ENCODE results near the gene TXNL4A. TPM values are rescaled to one million over a fixed set of nuclear protein-coding genes. Genes with fewer than 3 reads are reported as not detected.

Gene TXNL4A
- total RNA-seq, 1 experiment from 2014 or later = 75.9 TPM

DNA sequence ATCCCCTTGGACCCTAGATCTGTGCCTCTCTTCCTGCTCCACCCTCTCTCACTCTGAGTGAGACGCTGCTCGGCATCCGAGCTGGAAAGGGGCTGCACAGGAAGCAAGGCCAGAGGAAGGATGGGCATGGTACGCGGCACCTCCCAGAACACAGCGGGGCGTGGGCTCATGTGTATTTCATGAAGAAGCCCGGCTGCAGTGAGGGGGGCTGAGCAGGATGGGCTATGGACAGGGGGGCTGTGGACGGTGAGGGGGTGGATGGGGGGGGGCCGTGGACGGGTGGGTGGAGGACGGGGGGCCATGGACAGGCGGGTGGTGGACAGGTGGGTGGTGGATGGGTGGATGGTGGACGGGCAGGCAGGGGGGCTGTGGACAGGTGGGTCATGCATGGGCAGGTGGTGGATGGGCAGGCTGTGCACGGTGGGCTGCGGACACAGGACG is 65.4 kb downstream of the TXNL4A start:
- Mint-ChIP-seq H3K4me1 (ENCODE audit: low read depth, unreplicated experiment) (no peaks in the 10 kb centered on the region), H3K9me3 (ENCODE audit: low read depth, unreplicated experiment) (peaks cover 4% of the 10 kb centered on the region), H3K36me3 (ENCODE audit: insufficient read depth, unreplicated experiment) (peaks cover 19% of the 10 kb centered on the region), H3K4me3 (ENCODE audit: low read depth, unreplicated experiment) (no peak overlapping the region), H3K27ac (ENCODE audit: unreplicated experiment) (no peak overlapping the region), H3K27me3 (ENCODE audit: unreplicated experiment) (no peaks in the 10 kb centered on the region)
- intact Hi-C loops (cut with micrococcal nuclease; ENCODE audit: unreplicated experiment) = no loop called here
- BruUV-seq (replicated peaks) = no TSS peak
- CTCF ChIA-PET = no interaction called here
- DNase-seq = no peak
- TF ChIP-seq, protein P1, sequence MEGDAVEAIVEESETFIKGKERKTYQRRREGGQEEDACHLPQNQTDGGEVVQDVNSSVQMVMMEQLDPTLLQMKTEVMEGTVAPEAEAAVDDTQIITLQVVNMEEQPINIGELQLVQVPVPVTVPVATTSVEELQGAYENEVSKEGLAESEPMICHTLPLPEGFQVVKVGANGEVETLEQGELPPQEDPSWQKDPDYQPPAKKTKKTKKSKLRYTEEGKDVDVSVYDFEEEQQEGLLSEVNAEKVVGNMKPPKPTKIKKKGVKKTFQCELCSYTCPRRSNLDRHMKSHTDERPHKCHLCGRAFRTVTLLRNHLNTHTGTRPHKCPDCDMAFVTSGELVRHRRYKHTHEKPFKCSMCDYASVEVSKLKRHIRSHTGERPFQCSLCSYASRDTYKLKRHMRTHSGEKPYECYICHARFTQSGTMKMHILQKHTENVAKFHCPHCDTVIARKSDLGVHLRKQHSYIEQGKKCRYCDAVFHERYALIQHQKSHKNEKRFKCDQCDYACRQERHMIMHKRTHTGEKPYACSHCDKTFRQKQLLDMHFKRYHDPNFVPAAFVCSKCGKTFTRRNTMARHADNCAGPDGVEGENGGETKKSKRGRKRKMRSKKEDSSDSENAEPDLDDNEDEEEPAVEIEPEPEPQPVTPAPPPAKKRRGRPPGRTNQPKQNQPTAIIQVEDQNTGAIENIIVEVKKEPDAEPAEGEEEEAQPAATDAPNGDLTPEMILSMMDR (IDR thresholded peaks at IDR 0.05; ENCODE audit: unreplicated experiment) = no peak

DNA sequence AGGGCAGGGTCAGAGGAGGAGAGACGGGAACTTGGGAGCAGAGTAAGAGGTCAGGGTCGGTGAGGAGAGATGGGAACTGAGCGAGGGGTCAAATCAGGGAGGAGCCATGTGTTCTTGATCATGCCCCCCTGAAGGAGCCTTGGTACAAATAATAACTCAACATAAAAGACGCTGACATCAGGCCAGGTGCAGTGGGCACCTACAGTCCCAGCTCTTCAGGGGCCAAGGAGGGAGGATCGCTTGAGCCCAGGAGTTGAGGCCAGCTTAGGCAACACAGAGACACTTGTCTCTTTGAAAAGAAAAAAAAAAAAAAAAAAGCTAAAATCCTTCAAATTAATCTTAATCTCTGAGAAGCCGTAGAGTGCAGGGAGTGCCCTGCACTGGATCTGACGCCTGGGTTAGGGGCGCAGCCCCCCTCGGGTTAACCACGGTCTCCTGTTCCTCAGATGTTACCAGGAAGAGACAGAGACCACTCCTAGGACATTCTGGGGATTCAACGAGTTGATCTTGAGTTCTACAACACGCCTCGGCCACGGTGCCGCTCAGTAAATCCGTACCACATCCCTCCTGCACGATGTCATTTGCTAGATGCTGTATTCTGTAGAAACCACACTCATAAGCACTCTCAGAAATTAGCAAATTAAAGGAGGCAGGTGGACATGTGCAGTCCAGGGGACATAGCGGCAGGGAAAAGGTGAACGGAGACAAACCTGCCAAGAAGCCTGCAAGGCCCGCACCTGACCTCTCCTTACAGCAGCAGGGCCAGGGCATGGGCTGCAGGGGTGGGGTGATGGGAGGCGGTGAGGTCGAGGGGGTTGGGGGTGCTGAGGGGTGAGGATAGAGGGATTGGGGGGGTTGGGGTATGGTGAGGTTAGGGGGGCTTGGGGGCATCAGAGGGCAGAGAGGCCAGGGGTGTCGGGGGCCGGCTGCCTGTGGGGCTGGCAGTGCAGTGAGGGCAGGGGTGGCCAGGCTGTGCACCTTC is 66.1 kb downstream of the TXNL4A start:
- peaks cover 23% of the 10 kb centered on the region for H3K36me3 Mint-ChIP-seq (ENCODE audit: insufficient read depth, unreplicated experiment)
- no TSS peak for BruUV-seq (replicated peaks)
- TF ChIP-seq, protein P1 (IDR thresholded peaks at IDR 0.05; ENCODE audit: unreplicated experiment) = no peak
- H3K4me3 Mint-ChIP-seq (ENCODE audit: low read depth, unreplicated experiment) = no peak overlapping the region
- intact Hi-C loops (cut with micrococcal nuclease; ENCODE audit: unreplicated experiment) = no loop called here
- DNase-seq = no peak
- peaks cover 5% of the 10 kb centered on the region for H3K9me3 Mint-ChIP-seq (ENCODE audit: low read depth, unreplicated experiment)
- CTCF ChIA-PET = no interaction called here
- no peaks in the 10 kb centered on the region for H3K27me3 Mint-ChIP-seq (ENCODE audit: unreplicated experiment)
- no peak overlapping the region for H3K27ac Mint-ChIP-seq (ENCODE audit: unreplicated experiment)
- no peaks in the 10 kb centered on the region for H3K4me1 Mint-ChIP-seq (ENCODE audit: low read depth, unreplicated experiment)

Other genes with a start within 250 kb of the TXNL4A start
- not detected in 2 replicates for gene KCNG2, start 190.6 kb downstream of the TXNL4A start, total RNA-seq (2022)
- gene SLC66A2, start 36.9 kb downstream of the TXNL4A start, total RNA-seq (2022) = 19.5 and 23.4 TPM in 2 replicates
- gene HSBP1L1, start 23.9 kb downstream of the TXNL4A start, total RNA-seq (2022) = 17.9 and 18.8 TPM in 2 replicates
- gene RBFA, start 45.9 kb upstream of the TXNL4A start, total RNA-seq (2022) = 20.5 TPM in 2 replicates
- 13.8 and 14.3 TPM in 2 replicates for gene ADNP2, start 120.7 kb upstream of the TXNL4A start, total RNA-seq (2022)